B cell (primary cell): ENCODE results near the gene CEP112. TPM values are rescaled to one million over a fixed set of nuclear protein-coding genes. Genes with fewer than 3 reads are reported as not detected.

Source experiments
- ATAC-seq: fragments of 200-7000 bp; cut with Tn5 transposase; one replicate; pipeline ENCODE4 v1.10.0; 2021; ENCODE audit warnings: low read depth, mild to moderate bottlenecking, moderate number of reproducible peaks, moderate library complexity
- CTCF ChIA-PET: fragments of 350-600 bp; sonication (Branson Sonifier 250); formaldehyde crosslinking; loops from one replicate; lab custom pipeline; 2021; ENCODE audit warnings: antibody characterized with exemption, inconsistent platforms; lab: Charles Lee
- POLR2A ChIA-PET: fragments of 350-600 bp; sonication (Branson Sonifier 250); formaldehyde crosslinking; loops from one replicate; lab custom pipeline; 2021; ENCODE audit warnings: antibody characterized with exemption; lab: Charles Lee
- DNase-seq: peaks from one replicate; pipeline ENCODE4 v3.0.0; 2013
- H2AFZ ChIP-seq: 2 replicates; pipeline ENCODE4 v1.6.1; 2012; ENCODE audit warnings: mild to moderate bottlenecking, low read depth, low read length; ENCODE audit not compliant: insufficient read depth, poor library complexity, severe bottlenecking
- H3K27ac ChIP-seq, 2 donors: 1 replicate in 1 of 2; 2 replicates in 1 of 2; pipeline ENCODE4 v1.5.1; 2012 to 2013; ENCODE audit warnings: low read length in 2 of 2, mild to moderate bottlenecking in 2 of 2, moderate library complexity in 1 of 2
- H3K27me3 ChIP-seq, 4 experiments: fragments of 200-600 bp in 1 of 4; sonication (generic) in 1 of 4; replicated peaks in 1 of 4; 1 replicate in 2 of 4; 2 replicates in 2 of 4; pipeline versions ENCODE4 v1.6.1 to v1.7.0; 2013 to 2016; ENCODE audit warnings: low read length in 3 of 4, mild to moderate bottlenecking in 2 of 4, mixed read lengths in 1 of 4, moderate library complexity in 1 of 4; ENCODE audit not compliant: insufficient read depth in 4 of 4, control insufficient read depth in 3 of 4; ENCODE audit errors: control extremely low read depth in 1 of 4
- H3K36me3 ChIP-seq, 2 experiments: replicated peaks in 1 of 2; 1 replicate in 1 of 2; 2 replicates in 1 of 2; pipeline versions ENCODE4 v1.6.1 to v1.7.1; 2013; ENCODE audit warnings: low read length in 1 of 2; ENCODE audit not compliant: insufficient read depth in 2 of 2, control insufficient read depth in 1 of 2; ENCODE audit errors: control extremely low read depth in 1 of 2, extremely low read depth in 1 of 2
- H3K4me1 ChIP-seq, 2 donors: fragments of 200-600 bp in 1 of 2; sonication (generic) in 1 of 2; 1 replicate in 1 of 2; 2 replicates in 1 of 2; pipeline versions ENCODE4 v1.5.1 to v1.6.1; 2013 to 2017; ENCODE audit warnings: low read length in 2 of 2; ENCODE audit not compliant: control insufficient read depth in 2 of 2, insufficient read depth in 2 of 2
- H3K4me2 ChIP-seq: replicated peaks from 2 replicates; pipeline ENCODE3; 2012; ENCODE audit warnings: mild to moderate bottlenecking, low read depth, low read length; ENCODE audit not compliant: poor library complexity, severe bottlenecking
- H3K4me3 ChIP-seq, 5 experiments: fragments of 200-600 bp in 1 of 5; sonication (generic) in 1 of 5; 1 replicate in 3 of 5; 2 replicates in 2 of 5; pipeline versions ENCODE4 v1.5.1 to v1.7.0; 2011 to 2016; ENCODE audit warnings: low read length in 4 of 5, mild to moderate bottlenecking in 4 of 5, low read depth in 2 of 5, control low read depth in 1 of 5, moderate library complexity in 1 of 5; ENCODE audit not compliant: insufficient read depth in 1 of 5; ENCODE audit errors: control extremely low read depth in 1 of 5, extremely low read depth in 1 of 5
- H3K79me2 ChIP-seq: fragments of 200-600 bp; sonication (generic); one replicate; pipeline ENCODE4 v1.6.0; 2016; ENCODE audit warnings: low read length; ENCODE audit not compliant: control insufficient read depth, insufficient read depth
- H3K9ac ChIP-seq: fragments of 200-600 bp; sonication (generic); 2 replicates; pipeline ENCODE4 v1.6.1; 2017; ENCODE audit warnings: mild to moderate bottlenecking, low read length, moderate library complexity
- H3K9me3 ChIP-seq, 3 donors: one replicate each; pipeline versions ENCODE4 v1.6.1 to v1.7.1; 2013; ENCODE audit warnings: low read length in 2 of 3; ENCODE audit not compliant: control insufficient read depth in 2 of 3, insufficient read depth in 1 of 3; ENCODE audit errors: control extremely low read depth in 1 of 3
- H4K20me1 ChIP-seq: 2 replicates; pipeline ENCODE4 v1.6.0; 2012; ENCODE audit warnings: mild to moderate bottlenecking, low read length; ENCODE audit not compliant: insufficient read depth, control insufficient read depth, poor library complexity, severe bottlenecking
- H3K27ac Mint-ChIP-seq: one replicate; pipeline ENCODE4 v1.8.0; 2021; ENCODE audit warnings: mixed read lengths
- H3K27me3 Mint-ChIP-seq: one replicate; pipeline ENCODE4 v1.8.0; 2021; ENCODE audit warnings: mixed read lengths
- H3K4me1 Mint-ChIP-seq: one replicate; pipeline ENCODE4 v1.8.0; 2021; ENCODE audit warnings: mixed read lengths
- H3K4me3 Mint-ChIP-seq: one replicate; pipeline ENCODE4 v1.8.0; 2021; ENCODE audit warnings: mixed read lengths
- H3K9me3 Mint-ChIP-seq: one replicate; pipeline ENCODE4 v1.8.0; 2022; ENCODE audit warnings: mixed read lengths; ENCODE audit not compliant: insufficient read depth
- CTCF ChIP-seq: fragments of 200-600 bp; IDR thresholded peaks from one replicate; pipeline ENCODE4 v1.8.0; 2022; ENCODE audit warnings: antibody characterized with exemption, mild to moderate bottlenecking
- EZH2 ChIP-seq: IDR thresholded peaks from 2 replicates; pipeline ENCODE4 v1.6.1; 2012; ENCODE audit warnings: borderline replicate concordance, low read depth, mild to moderate bottlenecking, moderate library complexity, low read length; ENCODE audit not compliant: insufficient read depth, poor library complexity, severe bottlenecking
- WGBS: methylation state at CpG from one replicate; pipeline ENCODE4 v1.1.5; 2013; ENCODE audit warnings: missing lambda C conversion rate; ENCODE audit not compliant: insufficient coverage; 5-methylcytosine and 5-hydroxymethylcytosine counted together
- intact Hi-C: fragments of 100-400 bp; cut with micrococcal nuclease; formaldehyde crosslinking; loops from one replicate; pipeline ENCODE4 v1.10.0; 2022
- polyA plus RNA-seq: library from polyadenylated mRNA; depleted of rRNA; stranded (reverse); fragments of >200 nt; gene quantifications from 2 replicates; pipeline ENCODE4 v1.2.3, GENCODE V29; 2012
- total RNA-seq, 2 donors: library from RNA; stranded (reverse); fragments of 120-200 nt in 1 of 2; gene quantifications; 1 replicate in 1 of 2; 2 replicates in 1 of 2; pipeline versions ENCODE4 v1.2.3 to v1.2.4, GENCODE V29; 2013 to 2022

CEP112 gene
- total and polyA plus RNA-seq, 2 donors (not counting 1 experiment from before 2014, with no cell fraction given): 0.57 to 4.6 TPM

GRCh38 chr17:65656390-65657250, 535.3 kb downstream of the CEP112 start:
- no peak overlapping the region for H2AFZ ChIP-seq
- no peak for TF ChIP-seq EZH2
- no peak for TF ChIP-seq CTCF
- no peaks in the 10 kb centered on the region for H3K79me2 ChIP-seq
- Mint-ChIP-seq H3K4me3 (no peak overlapping the region), H3K27ac (no peak overlapping the region), H3K4me1 (no peaks in the 10 kb centered on the region), H3K9me3 (peaks cover 2% of the 10 kb centered on the region), H3K27me3 (peaks cover under 1% of the 10 kb centered on the region)
- no peak for DNase-seq
- H3K27me3 ChIP-seq: no peaks in the 10 kb centered on the region
- WGBS: 81% methylated on average over 4 of the region's 7 CpGs
- intact Hi-C loops: no loop called here
- ChIA-PET POLR2A (no interaction called here), CTCF (no interaction called here)
- ATAC-seq: no peak
- no peak overlapping the region for H3K4me3 ChIP-seq
- no peaks in the 10 kb centered on the region for H3K36me3 ChIP-seq
- no peak overlapping the region for H3K9ac ChIP-seq
- no peak overlapping the region for H3K27ac ChIP-seq
- no peaks in the 10 kb centered on the region for H4K20me1 ChIP-seq
- no peak overlapping the region for H3K4me2 ChIP-seq
- H3K4me1 ChIP-seq: no peaks in the 10 kb centered on the region
- H3K9me3 ChIP-seq: no peaks in the 10 kb centered on the region

- no peaks in the 10 kb centered on the region for H3K79me2 ChIP-seq
Observed at GRCh38 chr17:65655706-65656105, 536.2 kb downstream of the CEP112 start.

More at GRCh38 chr17:65655706-65656105, 536.2 kb downstream of the CEP112 start:
- Histone ChIP-seq H3K4me3 (no peak overlapping the region), H3K4me1 (no peaks in the 10 kb centered on the region), H2AFZ (no peak overlapping the region), H4K20me1 (no peaks in the 10 kb centered on the region), H3K9ac (no peak overlapping the region), H3K4me2 (no peak overlapping the region), H3K9me3 (no peaks in the 10 kb centered on the region), H3K27me3 (no peaks in the 10 kb centered on the region), H3K36me3 (no peaks in the 10 kb centered on the region), H3K27ac (no peak overlapping the region)
- H3K27ac Mint-ChIP-seq: no peak overlapping the region
- ATAC-seq (no peak), DNase-seq (no peak)
- H3K27me3 Mint-ChIP-seq: peaks cover 3% of the 10 kb centered on the region
- intact Hi-C loops: no loop called here
- H3K9me3 Mint-ChIP-seq: peaks cover 2% of the 10 kb centered on the region
- H3K4me1 Mint-ChIP-seq: no peaks in the 10 kb centered on the region
- POLR2A ChIA-PET: no interaction called here
- TF ChIP-seq EZH2 (no peak), CTCF (no peak)
- WGBS: 100% methylated on average over 2 of the region's 3 CpGs
- CTCF ChIA-PET: no interaction called here
- no peak overlapping the region for H3K4me3 Mint-ChIP-seq
